ENCODE results near the gene DOC2A.

DNA sequence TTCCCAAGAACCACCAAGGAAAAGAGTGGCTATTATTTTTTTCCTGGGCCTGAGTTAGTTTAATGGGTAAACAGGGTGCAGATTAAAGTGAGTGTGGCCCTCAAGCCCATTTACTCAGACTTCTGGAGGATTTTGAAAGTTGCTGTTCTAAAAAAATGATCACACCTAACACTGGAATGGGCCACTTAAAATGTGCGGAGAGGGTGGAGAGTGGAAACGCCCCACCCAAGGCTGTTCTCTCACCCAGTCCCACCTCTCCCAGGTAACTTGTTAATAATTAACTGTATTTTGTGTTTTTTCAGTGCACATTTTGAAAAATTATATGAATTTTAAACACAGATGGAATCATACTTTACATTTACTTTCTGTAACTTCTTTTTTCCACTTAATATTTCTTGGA is 20.8 kb downstream of the DOC2A start:
- TF ChIP-seq EZH2 (IDR thresholded peaks at IDR 0.05; ENCODE audit: borderline replicate concordance, low read depth, low read length), result no peak
- TF ChIP-seq, protein P1, sequence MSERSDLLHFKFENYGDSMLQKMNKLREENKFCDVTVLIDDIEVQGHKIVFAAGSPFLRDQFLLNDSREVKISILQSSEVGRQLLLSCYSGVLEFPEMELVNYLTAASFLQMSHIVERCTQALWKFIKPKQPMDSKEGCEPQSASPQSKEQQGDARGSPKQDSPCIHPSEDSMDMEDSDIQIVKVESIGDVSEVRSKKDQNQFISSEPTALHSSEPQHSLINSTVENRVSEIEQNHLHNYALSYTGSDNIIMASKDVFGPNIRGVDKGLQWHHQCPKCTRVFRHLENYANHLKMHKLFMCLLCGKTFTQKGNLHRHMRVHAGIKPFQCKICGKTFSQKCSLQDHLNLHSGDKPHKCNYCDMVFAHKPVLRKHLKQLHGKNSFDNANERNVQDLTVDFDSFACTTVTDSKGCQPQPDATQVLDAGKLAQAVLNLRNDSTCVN (CRISPR knock-in tag; IDR thresholded peaks at IDR 0.05), result no peak
- TF ChIP-seq, protein P2, sequence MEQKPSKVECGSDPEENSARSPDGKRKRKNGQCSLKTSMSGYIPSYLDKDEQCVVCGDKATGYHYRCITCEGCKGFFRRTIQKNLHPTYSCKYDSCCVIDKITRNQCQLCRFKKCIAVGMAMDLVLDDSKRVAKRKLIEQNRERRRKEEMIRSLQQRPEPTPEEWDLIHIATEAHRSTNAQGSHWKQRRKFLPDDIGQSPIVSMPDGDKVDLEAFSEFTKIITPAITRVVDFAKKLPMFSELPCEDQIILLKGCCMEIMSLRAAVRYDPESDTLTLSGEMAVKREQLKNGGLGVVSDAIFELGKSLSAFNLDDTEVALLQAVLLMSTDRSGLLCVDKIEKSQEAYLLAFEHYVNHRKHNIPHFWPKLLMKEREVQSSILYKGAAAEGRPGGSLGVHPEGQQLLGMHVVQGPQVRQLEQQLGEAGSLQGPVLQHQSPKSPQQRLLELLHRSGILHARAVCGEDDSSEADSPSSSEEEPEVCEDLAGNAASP (IDR thresholded peaks at IDR 0.05), result no peak
- TF ChIP-seq, protein P3, sequence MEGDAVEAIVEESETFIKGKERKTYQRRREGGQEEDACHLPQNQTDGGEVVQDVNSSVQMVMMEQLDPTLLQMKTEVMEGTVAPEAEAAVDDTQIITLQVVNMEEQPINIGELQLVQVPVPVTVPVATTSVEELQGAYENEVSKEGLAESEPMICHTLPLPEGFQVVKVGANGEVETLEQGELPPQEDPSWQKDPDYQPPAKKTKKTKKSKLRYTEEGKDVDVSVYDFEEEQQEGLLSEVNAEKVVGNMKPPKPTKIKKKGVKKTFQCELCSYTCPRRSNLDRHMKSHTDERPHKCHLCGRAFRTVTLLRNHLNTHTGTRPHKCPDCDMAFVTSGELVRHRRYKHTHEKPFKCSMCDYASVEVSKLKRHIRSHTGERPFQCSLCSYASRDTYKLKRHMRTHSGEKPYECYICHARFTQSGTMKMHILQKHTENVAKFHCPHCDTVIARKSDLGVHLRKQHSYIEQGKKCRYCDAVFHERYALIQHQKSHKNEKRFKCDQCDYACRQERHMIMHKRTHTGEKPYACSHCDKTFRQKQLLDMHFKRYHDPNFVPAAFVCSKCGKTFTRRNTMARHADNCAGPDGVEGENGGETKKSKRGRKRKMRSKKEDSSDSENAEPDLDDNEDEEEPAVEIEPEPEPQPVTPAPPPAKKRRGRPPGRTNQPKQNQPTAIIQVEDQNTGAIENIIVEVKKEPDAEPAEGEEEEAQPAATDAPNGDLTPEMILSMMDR (IDR thresholded peaks at IDR 0.05 in 2 of 3, conservative IDR thresholded peaks at IDR 0.05 in 1 of 3; ENCODE audit: insufficient read depth in 2 of 3, low read depth in 1 of 3, low read length in 3 of 3), result no peak
- no peak for TF ChIP-seq NFIC (IDR thresholded peaks at IDR 0.05)
